ENCODE data around the gene ABCC1. TPM values are rescaled to one million over a fixed set of nuclear protein-coding genes. Genes with fewer than 3 reads are reported as not detected.
"Not testable (repeated sequence)": the region's sequence is repeated elsewhere in the genome, so short reads cannot be mapped to it uniquely, and the experiment has no call there.

The ABCC1 gene
- polyA plus RNA-seq, 1 donor, result 4.5 TPM

- no peak for DNase-seq
These were observed 211.9 kb downstream of the ABCC1 start for GRCh38 chr16:16161319-16161718.

- DNase-seq, result not testable (repeated sequence)
These were observed 212.4 kb downstream of the ABCC1 start for GRCh38 chr16:16161840-16162239.

GRCh38 chr16:16162591-16162990 is 213.2 kb downstream of the ABCC1 start:
- no peak for DNase-seq

- DNase-seq, result no peak
These were observed 213.7 kb downstream of the ABCC1 start for GRCh38 chr16:16163109-16163508.

GRCh38 chr16:16163571-16163970 is 214.2 kb downstream of the ABCC1 start:
- DNase-seq, result no peak

DNA sequence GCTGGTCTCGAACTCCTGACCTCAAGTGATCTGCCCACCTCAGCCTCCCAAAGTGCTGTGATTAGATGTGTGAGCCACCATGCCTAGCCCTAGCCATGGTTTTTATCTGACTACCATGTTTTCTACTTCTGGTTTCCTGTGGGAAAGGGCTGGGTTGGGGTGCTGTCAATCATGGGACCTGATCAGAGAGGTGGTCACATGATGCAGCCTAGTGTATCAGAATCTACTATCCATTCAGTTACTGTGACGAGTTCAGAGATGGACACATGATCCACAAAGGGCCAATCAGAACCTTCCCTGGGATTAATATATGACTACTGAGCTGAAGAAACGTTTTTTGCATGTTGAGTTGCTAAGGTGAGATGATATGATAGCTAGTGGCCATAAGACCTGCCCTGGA is 214.8 kb downstream of the ABCC1 start:
- DNase-seq, result no peak

DNA sequence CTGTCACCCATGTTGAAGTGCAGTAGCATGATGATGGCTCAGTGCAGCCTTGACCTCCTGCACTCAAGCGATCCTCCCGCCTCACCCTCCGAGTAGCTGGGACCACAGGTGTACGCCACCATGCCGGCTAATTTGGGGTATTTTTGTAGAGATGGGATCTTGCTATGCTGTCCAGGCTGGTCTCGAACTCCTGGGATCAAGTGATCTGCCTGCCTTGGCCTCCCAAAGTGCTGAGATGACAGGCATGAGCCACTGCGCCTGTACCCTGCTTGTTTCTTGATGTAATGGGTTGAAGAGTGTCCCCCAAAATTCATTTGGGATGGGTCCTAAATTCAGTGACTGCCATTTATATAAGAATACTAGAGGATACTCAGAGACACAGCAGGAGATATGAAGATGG is 216.7 kb downstream of the ABCC1 start:
- DNase-seq, result no peak

- DNase-seq, result no peak
These were observed 217.5 kb downstream of the ABCC1 start for GRCh38 chr16:16166949-16167348.

- no peak for DNase-seq
These were observed 218.5 kb downstream of the ABCC1 start for GRCh38 chr16:16167927-16168326.

GRCh38 chr16:16168431-16168830 is 219.0 kb downstream of the ABCC1 start:
- no peak for DNase-seq

DNA sequence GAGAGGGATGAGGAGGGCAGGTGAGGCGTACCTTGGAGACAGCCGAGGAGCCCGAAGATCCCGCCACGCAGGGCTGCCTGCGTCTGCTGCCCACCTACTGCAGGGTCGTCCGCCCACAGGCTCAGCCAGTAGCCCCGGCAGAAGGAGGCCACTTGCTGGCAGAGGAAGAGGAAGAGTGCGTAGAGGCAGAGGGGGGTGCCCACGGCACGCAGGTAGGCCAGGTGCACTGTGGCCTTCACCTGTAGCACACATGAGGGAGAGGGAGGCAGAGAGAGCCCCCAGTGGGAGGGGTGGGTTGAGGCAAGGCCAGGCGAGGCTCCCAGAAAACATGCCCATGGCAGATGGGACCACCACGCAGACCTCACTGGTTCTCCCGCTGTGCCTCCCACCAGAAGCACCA is 220.2 kb downstream of the ABCC1 start:
- DNase-seq, result no peak

- no peak for DNase-seq
These were observed 222.0 kb downstream of the ABCC1 start for GRCh38 chr16:16171332-16171919.

GRCh38 chr16:16172991-16173390 is 223.6 kb downstream of the ABCC1 start:
- no peak for DNase-seq

- peak; percentile 19 for DNase-seq
These were observed 225.9 kb downstream of the ABCC1 start for GRCh38 chr16:16175296-16175695.

GRCh38 chr16:16176328-16176727 is 226.9 kb downstream of the ABCC1 start:
- no peak for DNase-seq

DNA sequence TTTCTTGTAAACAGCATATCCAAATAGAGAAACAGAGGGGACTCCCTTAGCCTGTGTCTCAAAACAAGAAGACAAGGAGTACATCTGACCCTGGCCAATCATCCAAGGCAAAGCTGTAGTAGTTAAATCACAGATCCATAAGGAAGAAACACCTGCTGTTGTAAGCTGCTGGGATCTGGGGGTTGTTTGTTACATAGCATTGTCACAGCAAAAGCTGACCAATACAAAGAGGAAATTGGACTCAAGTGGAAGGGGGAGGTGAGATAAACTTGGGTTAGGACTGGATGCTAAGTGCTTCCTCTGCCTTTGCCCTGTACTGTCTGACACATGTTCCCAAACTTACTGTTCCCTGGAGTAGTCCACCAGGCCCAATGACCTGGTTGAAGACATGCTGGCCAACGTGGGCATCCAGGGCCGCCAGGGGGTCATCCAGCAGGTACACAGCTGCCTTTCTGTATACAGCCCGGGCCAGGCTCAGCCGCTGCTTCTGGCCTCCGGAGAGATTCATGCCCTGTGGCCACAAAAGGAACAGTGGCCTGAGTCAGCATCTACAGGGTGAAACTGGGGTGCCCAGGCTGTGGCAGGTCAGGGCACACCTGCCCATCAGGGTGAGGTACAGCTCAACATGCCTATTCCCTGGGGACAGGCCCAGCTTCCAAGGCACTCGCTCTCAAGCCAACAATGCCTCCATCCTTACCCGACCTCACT is 229.2 kb downstream of the ABCC1 start:
- DNase-seq, result no peak

- DNase-seq, result not testable (repeated sequence)
These were observed 232.3 kb downstream of the ABCC1 start for GRCh38 chr16:16181748-16182147.

DNA sequence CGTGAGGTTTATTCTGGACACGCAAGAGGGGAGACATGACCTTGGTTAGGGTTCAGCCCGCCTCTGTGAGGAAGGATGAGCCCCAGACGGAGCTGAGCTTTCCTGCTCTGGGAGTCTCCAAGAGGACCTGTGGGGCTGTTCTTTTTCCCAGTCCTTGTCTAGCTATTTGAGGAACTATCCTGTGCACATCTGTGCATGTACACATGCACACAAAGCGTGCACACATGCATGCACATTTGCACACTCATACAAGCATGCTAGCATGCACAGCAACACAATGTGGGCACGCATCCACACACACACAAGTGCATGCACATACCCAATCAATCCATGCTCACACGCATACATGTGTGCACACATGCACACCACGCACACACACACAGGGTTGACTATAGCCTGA is 233.5 kb downstream of the ABCC1 start:
- DNase-seq, result no peak

GRCh38 chr16:16183562-16183961 is 234.1 kb downstream of the ABCC1 start:
- DNase-seq, result no peak

GRCh38 chr16:16184594-16184993 is 235.2 kb downstream of the ABCC1 start:
- no peak for DNase-seq

GRCh38 chr16:16185095-16185494 is 235.7 kb downstream of the ABCC1 start:
- no peak for DNase-seq

DNA sequence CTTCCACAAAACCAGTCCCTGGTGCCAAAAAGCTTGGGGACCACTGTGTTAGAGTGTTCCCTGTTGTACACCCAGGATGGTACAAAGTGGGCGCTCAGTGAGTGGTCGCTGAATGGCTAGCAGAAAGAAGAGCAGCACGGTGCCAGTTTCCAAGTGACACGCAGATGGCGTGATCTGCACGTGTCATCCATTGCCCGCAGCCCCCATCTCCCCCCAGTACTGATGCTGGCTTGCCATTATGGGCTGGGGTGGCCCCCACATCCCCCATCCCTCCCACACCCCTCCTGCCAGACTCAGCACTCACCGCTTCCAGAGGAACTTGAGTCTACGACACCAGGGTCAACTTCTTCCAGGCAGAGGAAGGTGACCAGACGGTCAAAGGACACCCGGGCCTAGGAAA is 237.4 kb downstream of the ABCC1 start:
- DNase-seq, result no peak

DNA sequence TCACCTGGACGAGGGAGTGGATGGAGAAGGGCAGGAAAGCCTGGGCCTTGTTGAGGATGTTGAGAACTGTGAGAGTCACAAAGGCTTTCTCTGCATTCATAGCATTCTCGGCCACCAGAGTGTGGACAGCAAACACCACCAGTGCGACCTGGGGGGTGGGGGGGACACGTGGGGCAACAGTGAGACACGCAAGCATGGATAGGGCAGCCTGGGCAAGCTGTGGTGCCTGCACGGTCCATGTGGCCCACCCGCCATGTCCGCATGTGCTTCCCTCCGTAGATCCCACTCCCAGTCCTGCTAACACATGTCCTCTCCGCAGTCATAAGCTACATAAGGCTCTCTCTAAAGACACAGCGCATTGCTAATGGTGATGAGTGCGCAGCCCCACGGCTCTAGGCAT is 239.4 kb downstream of the ABCC1 start:
- no peak for DNase-seq

GRCh38 chr16:16189842-16190241 is 240.4 kb downstream of the ABCC1 start:
- DNase-seq, result no peak

GRCh38 chr16:16190546-16190945 is 241.1 kb downstream of the ABCC1 start:
- no peak for DNase-seq
